ENCODE data around the gene PARD6G.

The PARD6G gene

GRCh38 chr18:80252136-80252535 lies 4.8 kb upstream of the PARD6G start:
- Histone ChIP-seq H3K36me3 (ENCODE audit: control insufficient read depth in 1 of 2, insufficient read depth in 2 of 2, low read depth in 1 of 2, low read length in 2 of 2) (no peaks in the 10 kb centered on the region), H3K79me1 (replicated peaks; ENCODE audit: low read length, poor library complexity, severe bottlenecking) (no peaks in the 10 kb centered on the region), H2BK12ac (ENCODE audit: low read length in 2 of 2) (no peak overlapping the region), H3K18ac (ENCODE audit: low read depth in 1 of 2, low read length in 2 of 2) (no peak overlapping the region), H3K27ac (ENCODE audit: low read length, poor library complexity, severe bottlenecking) (no peak overlapping the region), H2BK120ac (ENCODE audit: low read depth, low read length) (no peak overlapping the region), H2BK15ac (ENCODE audit: low read depth, poor library complexity, severe bottlenecking) (no peak overlapping the region), H3K4me1 (ENCODE audit: control insufficient read depth, insufficient read depth, low read depth, low read length) (peaks cover 2% of the 10 kb centered on the region), H4K8ac (ENCODE audit: low read length) (no peak overlapping the region), H3K23ac (ENCODE audit: low read length in 2 of 2) (no peak overlapping the region), H2BK5ac (ENCODE audit: low read depth, low read length, poor library complexity, severe bottlenecking) (no peak overlapping the region), H3K14ac (ENCODE audit: low read length in 2 of 2) (no peak overlapping the region), H3K27me3 (ENCODE audit: control insufficient read depth in 1 of 2, insufficient read depth in 1 of 2, low read length in 2 of 2) (peaks cover 0 to 7% of the 10 kb centered on the region in 2 experiments), H2AFZ (ENCODE audit: low read depth, low read length) (no peak overlapping the region), H3K4me3 (ENCODE audit: insufficient read depth in 1 of 2, low read depth in 1 of 2, low read length in 2 of 2) (no peak overlapping the region), H3K4ac (ENCODE audit: low read depth in 1 of 2, low read length in 2 of 2) (no peak overlapping the region), H3K9ac (ENCODE audit: low read length) (no peak overlapping the region), H3K4me2 (ENCODE audit: low read length, poor library complexity, severe bottlenecking) (no peak overlapping the region), H3K9me3 (ENCODE audit: control insufficient read depth, low read length) (no peaks in the 10 kb centered on the region), H2AK5ac (ENCODE audit: low read length, severe bottlenecking) (no peak overlapping the region), H4K91ac (ENCODE audit: low read length) (no peak overlapping the region)
- DNase-seq, result peak; percentile 47
- WGBS, result 67% methylated on average over 6 of the region's 6 CpGs

GRCh38 chr18:80251700-80252099 lies 4.4 kb upstream of the PARD6G start:
- 84% methylated on average over 5 of the region's 5 CpGs for WGBS
- H3K27me3 ChIP-seq (ENCODE audit: control insufficient read depth in 1 of 2, insufficient read depth in 1 of 2, low read length in 2 of 2), result peaks cover 0 to 3% of the 10 kb centered on the region in 2 experiments
- H3K14ac ChIP-seq (ENCODE audit: low read length in 2 of 2), result no peak overlapping the region
- H3K4me1 ChIP-seq (ENCODE audit: control insufficient read depth, insufficient read depth, low read depth, low read length), result peaks cover 2% of the 10 kb centered on the region
- no peak overlapping the region for H3K27ac ChIP-seq (ENCODE audit: low read length, poor library complexity, severe bottlenecking)
- no peak overlapping the region for H4K91ac ChIP-seq (ENCODE audit: low read length)
- DNase-seq, result no peak
- no peaks in the 10 kb centered on the region for H3K9me3 ChIP-seq (ENCODE audit: control insufficient read depth, low read length)
- no peak overlapping the region for H2BK15ac ChIP-seq (ENCODE audit: low read depth, poor library complexity, severe bottlenecking)
- H4K8ac ChIP-seq (ENCODE audit: low read length), result no peak overlapping the region
- H2BK120ac ChIP-seq (ENCODE audit: low read depth, low read length), result no peak overlapping the region
- no peak overlapping the region for H2AK5ac ChIP-seq (ENCODE audit: low read length, severe bottlenecking)
- no peak overlapping the region for H3K4ac ChIP-seq (ENCODE audit: low read depth in 1 of 2, low read length in 2 of 2)
- no peak overlapping the region for H3K9ac ChIP-seq (ENCODE audit: low read length)
- H2BK12ac ChIP-seq (ENCODE audit: low read length in 2 of 2), result no peak overlapping the region
- H2BK5ac ChIP-seq (ENCODE audit: low read depth, low read length, poor library complexity, severe bottlenecking), result no peak overlapping the region
- no peaks in the 10 kb centered on the region for H3K79me1 ChIP-seq (replicated peaks; ENCODE audit: low read length, poor library complexity, severe bottlenecking)
- no peaks in the 10 kb centered on the region for H3K36me3 ChIP-seq (ENCODE audit: control insufficient read depth in 1 of 2, insufficient read depth in 2 of 2, low read depth in 1 of 2, low read length in 2 of 2)
- no peak overlapping the region for H3K23ac ChIP-seq (ENCODE audit: low read length in 2 of 2)
- H3K4me3 ChIP-seq (ENCODE audit: insufficient read depth in 1 of 2, low read depth in 1 of 2, low read length in 2 of 2), result no peak overlapping the region
- H2AFZ ChIP-seq (ENCODE audit: low read depth, low read length), result no peak overlapping the region
- H3K18ac ChIP-seq (ENCODE audit: low read depth in 1 of 2, low read length in 2 of 2), result no peak overlapping the region
- no peak overlapping the region for H3K4me2 ChIP-seq (ENCODE audit: low read length, poor library complexity, severe bottlenecking)

- no peak overlapping the region for H2AK5ac ChIP-seq (ENCODE audit: low read length, severe bottlenecking)
- H2BK15ac ChIP-seq (ENCODE audit: low read depth, poor library complexity, severe bottlenecking), result no peak overlapping the region
- H3K4me1 ChIP-seq (ENCODE audit: control insufficient read depth, insufficient read depth, low read depth, low read length), result peaks cover 6% of the 10 kb centered on the region
- no peak overlapping the region for H2BK120ac ChIP-seq (ENCODE audit: low read depth, low read length)
- H3K18ac ChIP-seq (ENCODE audit: low read depth in 1 of 2, low read length in 2 of 2), result no peak overlapping the region
- H3K4me2 ChIP-seq (ENCODE audit: low read length, poor library complexity, severe bottlenecking), result no peak overlapping the region
- H4K91ac ChIP-seq (ENCODE audit: low read length), result no peak overlapping the region
- no peaks in the 10 kb centered on the region for H3K9me3 ChIP-seq (ENCODE audit: control insufficient read depth, low read length)
- H3K79me1 ChIP-seq (replicated peaks; ENCODE audit: low read length, poor library complexity, severe bottlenecking), result no peaks in the 10 kb centered on the region
- H3K27me3 ChIP-seq (ENCODE audit: control insufficient read depth in 1 of 2, insufficient read depth in 1 of 2, low read length in 2 of 2), result peaks cover 0 to 4% of the 10 kb centered on the region in 2 experiments
- no peak for DNase-seq
- no peak overlapping the region for H3K23ac ChIP-seq (ENCODE audit: low read length in 2 of 2)
- H4K8ac ChIP-seq (ENCODE audit: low read length), result no peak overlapping the region
- H3K4ac ChIP-seq (ENCODE audit: low read depth in 1 of 2, low read length in 2 of 2), result no peak overlapping the region
- 72% methylated on average over 3 of the region's 6 CpGs for WGBS
- no peak overlapping the region for H3K9ac ChIP-seq (ENCODE audit: low read length)
- H3K4me3 ChIP-seq (ENCODE audit: insufficient read depth in 1 of 2, low read depth in 1 of 2, low read length in 2 of 2), result no peak overlapping the region
- H2BK12ac ChIP-seq (ENCODE audit: low read length in 2 of 2), result no peak overlapping the region
- no peak overlapping the region for H2BK5ac ChIP-seq (ENCODE audit: low read depth, low read length, poor library complexity, severe bottlenecking)
- H3K27ac ChIP-seq (ENCODE audit: low read length, poor library complexity, severe bottlenecking), result no peak overlapping the region
- H2AFZ ChIP-seq (ENCODE audit: low read depth, low read length), result no peak overlapping the region
- no peak overlapping the region for H3K14ac ChIP-seq (ENCODE audit: low read length in 2 of 2)
- no peaks in the 10 kb centered on the region for H3K36me3 ChIP-seq (ENCODE audit: control insufficient read depth in 1 of 2, insufficient read depth in 2 of 2, low read depth in 1 of 2, low read length in 2 of 2)
These were observed 3.5 kb upstream of the PARD6G start for GRCh38 chr18:80250740-80251364.

GRCh38 chr18:80249217-80250093 lies 2.1 kb upstream of the PARD6G start:
- H3K27me3 ChIP-seq (ENCODE audit: control insufficient read depth in 1 of 2, insufficient read depth in 1 of 2, low read length in 2 of 2), result peaks cover 0 to 17% of the 10 kb centered on the region in 2 experiments
- H3K18ac ChIP-seq (ENCODE audit: low read depth in 1 of 2, low read length in 2 of 2), result no peak overlapping the region
- no peaks in the 10 kb centered on the region for H3K36me3 ChIP-seq (ENCODE audit: control insufficient read depth in 1 of 2, insufficient read depth in 2 of 2, low read depth in 1 of 2, low read length in 2 of 2)
- no peak overlapping the region for H3K14ac ChIP-seq (ENCODE audit: low read length in 2 of 2)
- WGBS, result 85% methylated on average over 7 of the region's 7 CpGs
- no peak overlapping the region for H3K23ac ChIP-seq (ENCODE audit: low read length in 2 of 2)
- H3K4me3 ChIP-seq (ENCODE audit: insufficient read depth in 1 of 2, low read depth in 1 of 2, low read length in 2 of 2), result no peak overlapping the region
- no peak overlapping the region for H3K27ac ChIP-seq (ENCODE audit: low read length, poor library complexity, severe bottlenecking)
- no peak overlapping the region for H2AFZ ChIP-seq (ENCODE audit: low read depth, low read length)
- no peak overlapping the region for H2BK120ac ChIP-seq (ENCODE audit: low read depth, low read length)
- no peak overlapping the region for H2AK5ac ChIP-seq (ENCODE audit: low read length, severe bottlenecking)
- no peak overlapping the region for H2BK12ac ChIP-seq (ENCODE audit: low read length in 2 of 2)
- H3K9me3 ChIP-seq (ENCODE audit: control insufficient read depth, low read length), result no peaks in the 10 kb centered on the region
- no peak overlapping the region for H3K9ac ChIP-seq (ENCODE audit: low read length)
- H3K4ac ChIP-seq (ENCODE audit: low read depth in 1 of 2, low read length in 2 of 2), result no peak overlapping the region
- H2BK15ac ChIP-seq (ENCODE audit: low read depth, poor library complexity, severe bottlenecking), result no peak overlapping the region
- H4K91ac ChIP-seq (ENCODE audit: low read length), result no peak overlapping the region
- H4K8ac ChIP-seq (ENCODE audit: low read length), result no peak overlapping the region
- DNase-seq, result no peak
- H2BK5ac ChIP-seq (ENCODE audit: low read depth, low read length, poor library complexity, severe bottlenecking), result no peak overlapping the region
- peaks cover 4% of the 10 kb centered on the region for H3K79me1 ChIP-seq (replicated peaks; ENCODE audit: low read length, poor library complexity, severe bottlenecking)
- no peak overlapping the region for H3K4me2 ChIP-seq (ENCODE audit: low read length, poor library complexity, severe bottlenecking)
- H3K4me1 ChIP-seq (ENCODE audit: control insufficient read depth, insufficient read depth, low read depth, low read length), result peaks cover 15% of the 10 kb centered on the region
